Measurements from ENCODE around the gene STRIT1. TPM values are rescaled to one million over a fixed set of nuclear protein-coding genes. Genes with fewer than 3 reads are reported as not detected.

The STRIT1 gene
- total and polyA plus RNA-seq, 9 of the 15 experiments (the other 6 are each of a cell fraction or from before 2014, with no cell fraction given) = not detected

DNA sequence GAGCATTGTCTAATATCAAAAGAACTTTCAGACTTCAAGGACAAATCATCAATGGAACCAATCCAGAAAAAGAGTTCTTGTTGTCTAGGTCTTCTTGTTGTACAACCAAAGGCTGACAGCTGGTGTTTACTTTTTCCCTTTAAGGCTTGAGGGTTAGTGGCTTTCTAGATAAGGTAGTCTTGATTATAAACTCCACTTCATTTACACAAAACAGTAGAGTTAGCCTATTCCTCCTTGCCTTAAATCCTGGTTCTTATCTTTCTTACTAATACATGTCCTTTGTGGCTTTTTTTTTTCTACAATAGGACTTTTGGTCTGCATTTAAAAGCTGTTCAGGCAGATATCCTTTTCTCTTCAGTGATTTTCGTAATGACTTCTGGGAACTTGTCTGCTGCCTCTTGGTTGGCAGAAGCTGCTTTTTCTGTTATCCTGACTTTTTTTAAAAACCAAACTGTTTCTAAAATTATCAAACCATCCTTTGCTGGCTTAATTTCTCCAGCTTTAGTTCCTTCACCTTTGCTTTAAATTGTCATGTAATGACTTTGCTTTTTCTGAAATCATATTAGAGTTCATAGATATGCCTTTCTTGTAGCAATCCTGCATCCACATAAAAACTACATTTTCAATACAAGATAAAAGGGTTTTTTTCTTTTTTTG is 44.8 kb downstream of the STRIT1 start (continued):
- TF ChIP-seq, protein P1, sequence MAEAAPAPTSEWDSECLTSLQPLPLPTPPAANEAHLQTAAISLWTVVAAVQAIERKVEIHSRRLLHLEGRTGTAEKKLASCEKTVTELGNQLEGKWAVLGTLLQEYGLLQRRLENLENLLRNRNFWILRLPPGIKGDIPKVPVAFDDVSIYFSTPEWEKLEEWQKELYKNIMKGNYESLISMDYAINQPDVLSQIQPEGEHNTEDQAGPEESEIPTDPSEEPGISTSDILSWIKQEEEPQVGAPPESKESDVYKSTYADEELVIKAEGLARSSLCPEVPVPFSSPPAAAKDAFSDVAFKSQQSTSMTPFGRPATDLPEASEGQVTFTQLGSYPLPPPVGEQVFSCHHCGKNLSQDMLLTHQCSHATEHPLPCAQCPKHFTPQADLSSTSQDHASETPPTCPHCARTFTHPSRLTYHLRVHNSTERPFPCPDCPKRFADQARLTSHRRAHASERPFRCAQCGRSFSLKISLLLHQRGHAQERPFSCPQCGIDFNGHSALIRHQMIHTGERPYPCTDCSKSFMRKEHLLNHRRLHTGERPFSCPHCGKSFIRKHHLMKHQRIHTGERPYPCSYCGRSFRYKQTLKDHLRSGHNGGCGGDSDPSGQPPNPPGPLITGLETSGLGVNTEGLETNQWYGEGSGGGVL (CRISPR knock-in tag; IDR thresholded peaks at IDR 0.05) = no peak
- no peak for TF ChIP-seq ESRRB (CRISPR knock-in tag; IDR thresholded peaks at IDR 0.05; ENCODE audit: borderline replicate concordance)
- no peak for TF ChIP-seq CSDE1 (IDR thresholded peaks at IDR 0.05)
- TF ChIP-seq CGGBP1 (CRISPR knock-in tag; IDR thresholded peaks at IDR 0.05) = no peak
- TF ChIP-seq RFX5 (IDR thresholded peaks at IDR 0.05; ENCODE audit: low read depth, low read length) = no peak
- TF ChIP-seq MYBL2 (IDR thresholded peaks at IDR 0.05; ENCODE audit: low read depth) = peak; percentile 90
- no peak for TF ChIP-seq MYBL2 (CRISPR knock-in tag; IDR thresholded peaks at IDR 0.05; ENCODE audit: borderline replicate concordance)
- TF ChIP-seq NFE2L1 (tag; IDR thresholded peaks at IDR 0.05; ENCODE audit: borderline replicate concordance, low read depth) = no peak
- TF ChIP-seq NCOA1 (IDR thresholded peaks at IDR 0.05; ENCODE audit: low read depth) = peak; percentile 72; the same call in 1 of the 2 replicates
- TF ChIP-seq ZNF696 (CRISPR knock-in tag; conservative IDR thresholded peaks at IDR 0.05) = no peak
- no peak for TF ChIP-seq ZNF740 (CRISPR knock-in tag; IDR thresholded peaks at IDR 0.05)
- no peak for TF ChIP-seq ZNF740 (tag; IDR thresholded peaks at IDR 0.05)
- TF ChIP-seq SMARCC2 (IDR thresholded peaks at IDR 0.05; ENCODE audit: low read depth) = peak; percentile 61
- TF ChIP-seq ZNF668 (CRISPR knock-in tag; IDR thresholded peaks at IDR 0.05) = no peak
- no peak for TF ChIP-seq PHF20 (IDR thresholded peaks at IDR 0.05; ENCODE audit: partially characterized antibody)
- peak; percentile 85 for TF ChIP-seq MTA2 (IDR thresholded peaks at IDR 0.05; ENCODE audit: low read depth)
- no peak for TF ChIP-seq SP1 (CRISPR knock-in tag; IDR thresholded peaks at IDR 0.05)
- TF ChIP-seq RBBP5 (IDR thresholded peaks at IDR 0.05; ENCODE audit: borderline replicate concordance, insufficient read depth, low read length, poor library complexity, severe bottlenecking) = no peak
- TF ChIP-seq HES1 (IDR thresholded peaks at IDR 0.05; ENCODE audit: low read depth) = peak; percentile 84; the same call in 1 of the 2 replicates
- no peak for TF ChIP-seq ATF1 (CRISPR knock-in tag; IDR thresholded peaks at IDR 0.05)
- TF ChIP-seq ATF1 (tag; IDR thresholded peaks at IDR 0.05) = no peak
- TF ChIP-seq ELF2 (CRISPR knock-in tag; IDR thresholded peaks at IDR 0.05) = no peak
- TF ChIP-seq, protein P2, sequence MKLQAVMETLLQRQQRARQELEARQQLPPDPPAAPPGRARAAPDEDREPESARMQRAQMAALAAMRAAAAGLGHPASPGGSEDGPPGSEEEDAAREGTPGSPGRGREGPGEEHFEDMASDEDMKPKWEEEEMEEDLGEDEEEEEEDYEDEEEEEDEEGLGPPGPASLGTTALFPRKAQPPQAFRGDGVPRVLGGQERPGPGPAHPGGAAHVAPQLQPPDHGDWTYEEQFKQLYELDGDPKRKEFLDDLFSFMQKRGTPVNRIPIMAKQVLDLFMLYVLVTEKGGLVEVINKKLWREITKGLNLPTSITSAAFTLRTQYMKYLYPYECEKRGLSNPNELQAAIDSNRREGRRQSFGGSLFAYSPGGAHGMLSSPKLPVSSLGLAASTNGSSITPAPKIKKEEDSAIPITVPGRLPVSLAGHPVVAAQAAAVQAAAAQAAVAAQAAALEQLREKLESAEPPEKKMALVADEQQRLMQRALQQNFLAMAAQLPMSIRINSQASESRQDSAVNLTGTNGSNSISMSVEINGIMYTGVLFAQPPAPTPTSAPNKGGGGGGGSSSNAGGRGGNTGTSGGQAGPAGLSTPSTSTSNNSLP (IDR thresholded peaks at IDR 0.05; ENCODE audit: borderline replicate concordance, low read depth, low read length) = 0 out of 2 replicates have a peak, but pooled peaks have one; percentile 11
- no peak for TF ChIP-seq ZFP1 (CRISPR knock-in tag; IDR thresholded peaks at IDR 0.05)
- no peak for TF ChIP-seq PURB (CRISPR knock-in tag; IDR thresholded peaks at IDR 0.05; ENCODE audit: low read depth)
